ENCODE data around the gene ADAMTS12. TPM values are rescaled to one million over a fixed set of nuclear protein-coding genes. Genes with fewer than 3 reads are reported as not detected.

ADAMTS12 gene
- total RNA-seq, 1 donor: under 0.01 TPM

GRCh38 chr5:33477816-33478215, 414.0 kb downstream of the ADAMTS12 start:
- no peaks in the 10 kb centered on the region for H3K27me3 ChIP-seq (ENCODE audit: insufficient read depth, low read length)
- no peak overlapping the region for H3K4me3 ChIP-seq (ENCODE audit: low read length)
- H3K4me1 ChIP-seq (ENCODE audit: insufficient read depth, low read length): no peaks in the 10 kb centered on the region
- no peaks in the 10 kb centered on the region for H3K9me3 ChIP-seq (ENCODE audit: low read depth, low read length)

DNA sequence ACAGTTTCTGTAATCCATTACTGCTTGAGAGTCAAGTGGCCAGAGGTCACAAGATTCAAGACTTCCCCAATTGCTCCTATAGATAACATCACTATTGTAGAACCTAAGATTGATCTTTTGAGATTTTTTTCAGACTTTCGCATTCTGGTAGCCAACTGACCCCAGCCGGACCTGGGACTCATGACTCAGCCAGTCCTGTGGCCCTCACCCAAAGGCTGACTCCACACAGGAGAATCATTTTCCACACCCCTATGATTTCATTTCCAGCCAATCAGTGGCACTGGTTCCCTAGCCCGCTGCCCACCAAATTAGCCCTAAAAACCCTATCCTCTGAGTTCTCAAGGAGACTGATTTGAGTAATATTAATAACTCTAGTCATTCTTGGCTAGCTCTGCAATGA, 414.8 kb downstream of the ADAMTS12 start:
- Histone ChIP-seq H3K9me3 (ENCODE audit: low read depth, low read length) (no peaks in the 10 kb centered on the region), H3K27me3 (ENCODE audit: insufficient read depth, low read length) (no peaks in the 10 kb centered on the region), H3K4me3 (ENCODE audit: low read length) (no peak overlapping the region), H3K4me1 (ENCODE audit: insufficient read depth, low read length) (no peaks in the 10 kb centered on the region)

GRCh38 chr5:33475706-33476105, 416.1 kb downstream of the ADAMTS12 start:
- Histone ChIP-seq H3K9me3 (ENCODE audit: low read depth, low read length) (no peaks in the 10 kb centered on the region), H3K27me3 (ENCODE audit: insufficient read depth, low read length) (no peaks in the 10 kb centered on the region)

GRCh38 chr5:33474931-33475499, 416.8 kb downstream of the ADAMTS12 start:
- Histone ChIP-seq H3K9me3 (ENCODE audit: low read depth, low read length) (no peaks in the 10 kb centered on the region), H3K4me3 (ENCODE audit: low read length) (no peak overlapping the region), H3K4me1 (ENCODE audit: insufficient read depth, low read length) (peaks cover 7% of the 10 kb centered on the region), H3K27me3 (ENCODE audit: insufficient read depth, low read length) (no peaks in the 10 kb centered on the region)

More at GRCh38 chr5:33475706-33476105, 416.1 kb downstream of the ADAMTS12 start:
- Histone ChIP-seq H3K4me1 (ENCODE audit: insufficient read depth, low read length) (peaks cover 4% of the 10 kb centered on the region), H3K4me3 (ENCODE audit: low read length) (no peak overlapping the region)

DNA sequence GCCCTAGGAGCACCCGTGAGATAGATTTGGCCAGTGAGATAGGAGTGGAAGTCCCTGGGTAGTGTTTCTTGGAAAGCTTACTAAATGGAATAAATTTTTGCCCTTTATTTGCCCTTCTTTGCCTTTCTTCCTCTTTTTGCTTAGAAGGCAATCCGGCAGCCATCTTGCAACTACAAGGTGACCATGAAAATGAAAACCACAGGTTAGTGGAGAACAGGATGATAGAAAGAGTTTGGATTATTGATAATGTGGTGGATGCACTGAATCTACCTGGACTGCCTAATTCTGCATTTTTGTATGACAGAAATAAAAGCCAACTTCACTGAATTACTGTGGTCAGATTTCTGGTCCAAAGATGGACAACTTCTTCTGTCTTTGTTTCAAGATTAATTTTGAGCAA, 417.8 kb downstream of the ADAMTS12 start:
- Histone ChIP-seq H3K4me3 (ENCODE audit: low read length) (no peak overlapping the region), H3K27me3 (ENCODE audit: insufficient read depth, low read length) (no peaks in the 10 kb centered on the region), H3K9me3 (ENCODE audit: low read depth, low read length) (no peaks in the 10 kb centered on the region), H3K4me1 (ENCODE audit: insufficient read depth, low read length) (peaks cover 7% of the 10 kb centered on the region)

Other genes starting within 250 kb of the ADAMTS12 start
- gene RXFP3, start 44.4 kb upstream of the ADAMTS12 start, total RNA-seq: not detected
- gene SLC45A2, start 92.7 kb upstream of the ADAMTS12 start, total RNA-seq: under 0.01 TPM
- 2.0 TPM for gene AMACR, start 116.1 kb upstream of the ADAMTS12 start, total RNA-seq
- 3.6 TPM for gene C1QTNF3, start 151.2 kb upstream of the ADAMTS12 start, total RNA-seq

Measured in mononuclear cell (primary cell).